Endothelial cell of umbilical vein (primary cell): Measurements from ENCODE around the gene MAGI1. TPM values are rescaled to one million over a fixed set of nuclear protein-coding genes. Genes with fewer than 3 reads are reported as not detected.

Experiments
- BruUV-seq: library from RNA; stranded (reverse); fragments of 400-500 nt; replicated peaks from 2 replicates; lab custom pipeline; 2021; lab: Mats Ljungman, UMichigan
- CTCF ChIA-PET: fragments of 300-600, 350-600 bp; sonication (Branson Sonifier 250); formaldehyde crosslinking; loops from one replicate; lab custom pipeline; 2021; ENCODE audit warnings: antibody characterized with exemption, inconsistent platforms; lab: Charles Lee
- POLR2A ChIA-PET: fragments of 300-600, 350-600 bp; sonication (Branson Sonifier 250); formaldehyde crosslinking; loops from one replicate; lab custom pipeline; 2021; ENCODE audit warnings: antibody characterized with exemption, inconsistent platforms; lab: Charles Lee
- DNase-seq: peaks from one replicate; pipeline ENCODE4 v3.0.0-alpha.2; 2011; ENCODE audit warnings: low read depth, low spot score
- FAIRE-seq: peaks from 2 replicates; lab custom pipeline; 2011; peaks lifted over from hg19 to GRCh38; lab: Jason Lieb, UNC
- H2AFZ ChIP-seq: 2 replicates; pipeline ENCODE4 v1.6.0; 2012; ENCODE audit warnings: low read depth, low read length, control low read depth, inconsistent platforms
- H3K27ac ChIP-seq: 2 replicates; pipeline ENCODE4 v1.5.1; 2011; ENCODE audit warnings: low read depth, mild to moderate bottlenecking, control low read depth, low read length, moderate library complexity; ENCODE audit not compliant: insufficient read depth
- H3K27me3 ChIP-seq, 2 experiments: 2 replicates each; pipeline versions ENCODE4 v1.6.0 to v1.6.1; 2011; ENCODE audit warnings: low read length in 2 of 2, mixed read lengths in 1 of 2; ENCODE audit not compliant: control insufficient read depth in 2 of 2, insufficient read depth in 2 of 2
- H3K36me3 ChIP-seq, 2 experiments: 2 replicates in 1 of 2; 3 replicates in 1 of 2; pipeline ENCODE4 v1.5.1; 2011; ENCODE audit warnings: low read length in 2 of 2, mild to moderate bottlenecking in 1 of 2, moderate library complexity in 1 of 2; ENCODE audit not compliant: control insufficient read depth in 2 of 2, insufficient read depth in 2 of 2; ENCODE audit errors: extremely low read depth in 1 of 2
- H3K4me1 ChIP-seq: 3 replicates; pipeline ENCODE4 v1.5.1; 2011; ENCODE audit warnings: mild to moderate bottlenecking, low read length; ENCODE audit not compliant: control insufficient read depth, insufficient read depth; ENCODE audit errors: extremely low read depth
- H3K4me2 ChIP-seq: 2 replicates; pipeline ENCODE4 v1.6.1; 2011; ENCODE audit warnings: low read length, control low read depth, mixed read lengths; ENCODE audit not compliant: insufficient read depth
- H3K4me3 ChIP-seq, 3 experiments: fragments of 200-600 bp in 1 of 3; sonication (generic), shearing (Covaris generic) in 1 of 3; replicated peaks in 1 of 3; 2 replicates each; pipeline ENCODE4 v1.5.1; 2011 to 2016; ENCODE audit warnings: control low read depth in 3 of 3, low read length in 3 of 3, mild to moderate bottlenecking in 2 of 3, inconsistent platforms in 1 of 3, low read depth in 1 of 3, moderate library complexity in 1 of 3; ENCODE audit not compliant: insufficient read depth in 1 of 3
- H3K79me2 ChIP-seq: 2 replicates; pipeline ENCODE4 v1.6.0; 2012; ENCODE audit warnings: low read length, inconsistent platforms; ENCODE audit not compliant: control insufficient read depth, insufficient read depth
- H3K9ac ChIP-seq: replicated peaks from 2 replicates; pipeline ENCODE3; 2011; ENCODE audit warnings: low read length, control low read depth; ENCODE audit not compliant: insufficient read depth; ENCODE audit errors: extremely low read depth
- H3K9me1 ChIP-seq: replicated peaks from 3 replicates; pipeline ENCODE4 v1.6.0; 2011; ENCODE audit warnings: mild to moderate bottlenecking, low read length; ENCODE audit not compliant: control insufficient read depth, insufficient read depth; ENCODE audit errors: extremely low read depth
- H3K9me3 ChIP-seq: replicated peaks from 2 replicates; pipeline ENCODE4 v1.5.1; 2012; ENCODE audit warnings: low read length, inconsistent platforms; ENCODE audit not compliant: control insufficient read depth, insufficient read depth
- H4K20me1 ChIP-seq: replicated peaks from 2 replicates; pipeline ENCODE3; 2011; ENCODE audit warnings: mild to moderate bottlenecking, low read length; ENCODE audit not compliant: control insufficient read depth, insufficient read depth; ENCODE audit errors: extremely low read depth
- EZH2 ChIP-seq: IDR thresholded peaks from 2 replicates; pipeline ENCODE4 v1.6.1; 2012; ENCODE audit warnings: borderline replicate concordance, low read depth, mild to moderate bottlenecking, moderate library complexity, low read length, inconsistent platforms; ENCODE audit not compliant: severe bottlenecking
- GATA2 ChIP-seq: IDR thresholded peaks from 2 replicates; pipeline ENCODE4 v1.7.0; 2011; ENCODE audit warnings: low read depth, mild to moderate bottlenecking, moderate library complexity, mixed read lengths, low read length; ENCODE audit not compliant: insufficient read length, insufficient read depth
- MYC ChIP-seq: IDR thresholded peaks from one replicate; pipeline ENCODE4 v1.6.1; 2011; ENCODE audit warnings: mild to moderate bottlenecking, low read depth, low read length
- POLR2A ChIP-seq: IDR thresholded peaks from 2 replicates; pipeline ENCODE4 v1.6.1; 2012; ENCODE audit warnings: low read depth, mild to moderate bottlenecking, control low read depth, low read length
- POLR2AphosphoS5 ChIP-seq: IDR thresholded peaks from 2 replicates; pipeline ENCODE4 v1.6.1; 2012; ENCODE audit warnings: low read depth, mild to moderate bottlenecking, control low read depth, low read length, moderate library complexity; ENCODE audit not compliant: insufficient read depth
- dilution Hi-C: fragments of 300-500 bp; cut with MboI; formaldehyde crosslinking; loops from one replicate; pipeline ENCODE4 v1.15.0; 2019; ENCODE audit warnings: low sequenced_read_pairs; ENCODE audit not compliant: extremely low pct_ligation_motif_present
- intact Hi-C: fragments of 100-400 bp; cut with micrococcal nuclease; formaldehyde crosslinking; loops from one replicate; pipeline ENCODE4 v1.10.0; 2022
- polyA plus RNA-seq, 4 experiments: library from polyadenylated mRNA; depleted of rRNA in 3 of 4; stranded (reverse) in 3 of 4; unstranded in 1 of 4; fragments of >200 nt; gene quantifications; 2 replicates each; pipeline versions ENCODE4 v1.2.1 to v1.2.3, GENCODE V29; 2011 to 2012; ENCODE audit warnings: missing spikeins in 1 of 4
- total RNA-seq: library from RNA; stranded (reverse); gene quantifications from 2 replicates; pipeline ENCODE4 v1.2.3, GENCODE V29; 2021
- TF ChIP-seq, protein P1 (sequence below): IDR thresholded peaks from 2 replicates; pipeline ENCODE4 v1.6.1; 2011; ENCODE audit not compliant: insufficient read depth, insufficient read length
- TF ChIP-seq, protein P2 (sequence below), 2 donors: IDR thresholded peaks; 1 replicate in 1 of 2; 2 replicates in 1 of 2; pipeline ENCODE4 v1.5.1; 2011; ENCODE audit warnings: low read length in 2 of 2, mild to moderate bottlenecking in 2 of 2, moderate library complexity in 2 of 2, control low read depth in 1 of 2, inconsistent platforms in 1 of 2, low read depth in 1 of 2; ENCODE audit not compliant: insufficient read depth in 1 of 2; ENCODE audit errors: extremely low read depth in 1 of 2

The MAGI1 gene
- total and polyA plus RNA-seq, 2 donors (not counting 3 experiments of a cell fraction or from before 2014, with no cell fraction given): 10.1 to 47.9 TPM

DNA sequence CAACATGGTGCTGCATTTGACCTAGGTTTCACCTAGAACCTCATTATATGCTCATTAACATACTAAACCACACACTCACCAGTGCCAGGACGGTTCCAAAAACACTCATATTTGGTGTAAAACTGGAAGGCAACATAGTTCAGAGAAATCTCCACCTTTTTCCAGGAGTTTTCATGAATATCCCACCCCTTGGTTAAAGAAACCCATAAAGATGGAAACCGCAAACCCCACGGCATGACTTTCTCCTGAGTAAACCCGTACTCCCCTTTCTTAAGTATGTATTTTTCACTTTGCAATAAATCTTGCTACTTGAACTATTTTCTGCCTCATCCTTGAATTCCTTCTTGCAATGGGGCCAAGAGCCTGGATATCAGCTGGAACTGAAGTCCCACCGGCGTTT is 379.3 kb downstream of the MAGI1 start:
- no peaks in the 10 kb centered on the region for H3K4me1 ChIP-seq

More for the DNA sequence above, 379.3 kb downstream of the MAGI1 start:
- H3K36me3 ChIP-seq: no peaks in the 10 kb centered on the region
- H3K79me2 ChIP-seq: no peaks in the 10 kb centered on the region
- ChIA-PET CTCF (no interaction called here), POLR2A (no interaction called here)
- TF ChIP-seq MYC (no peak), EZH2 (no peak), POLR2A (no peak), POLR2AphosphoS5 (no peak), GATA2 (no peak)
- TF ChIP-seq, protein P1, sequence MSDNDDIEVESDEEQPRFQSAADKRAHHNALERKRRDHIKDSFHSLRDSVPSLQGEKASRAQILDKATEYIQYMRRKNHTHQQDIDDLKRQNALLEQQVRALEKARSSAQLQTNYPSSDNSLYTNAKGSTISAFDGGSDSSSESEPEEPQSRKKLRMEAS: no peak
- TF ChIP-seq, protein P2, sequence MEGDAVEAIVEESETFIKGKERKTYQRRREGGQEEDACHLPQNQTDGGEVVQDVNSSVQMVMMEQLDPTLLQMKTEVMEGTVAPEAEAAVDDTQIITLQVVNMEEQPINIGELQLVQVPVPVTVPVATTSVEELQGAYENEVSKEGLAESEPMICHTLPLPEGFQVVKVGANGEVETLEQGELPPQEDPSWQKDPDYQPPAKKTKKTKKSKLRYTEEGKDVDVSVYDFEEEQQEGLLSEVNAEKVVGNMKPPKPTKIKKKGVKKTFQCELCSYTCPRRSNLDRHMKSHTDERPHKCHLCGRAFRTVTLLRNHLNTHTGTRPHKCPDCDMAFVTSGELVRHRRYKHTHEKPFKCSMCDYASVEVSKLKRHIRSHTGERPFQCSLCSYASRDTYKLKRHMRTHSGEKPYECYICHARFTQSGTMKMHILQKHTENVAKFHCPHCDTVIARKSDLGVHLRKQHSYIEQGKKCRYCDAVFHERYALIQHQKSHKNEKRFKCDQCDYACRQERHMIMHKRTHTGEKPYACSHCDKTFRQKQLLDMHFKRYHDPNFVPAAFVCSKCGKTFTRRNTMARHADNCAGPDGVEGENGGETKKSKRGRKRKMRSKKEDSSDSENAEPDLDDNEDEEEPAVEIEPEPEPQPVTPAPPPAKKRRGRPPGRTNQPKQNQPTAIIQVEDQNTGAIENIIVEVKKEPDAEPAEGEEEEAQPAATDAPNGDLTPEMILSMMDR (IDR thresholded peaks at IDR 0.05; ENCODE audit: extremely low read depth in 1 of 2, insufficient read depth in 1 of 2, low read depth in 1 of 2, low read length in 2 of 2): no peak
- BruUV-seq: no TSS peak
- FAIRE-seq (no peak), DNase-seq (no peak)
- H3K4me2 ChIP-seq: no peak overlapping the region
- no peak overlapping the region for H2AFZ ChIP-seq
- dilution Hi-C loops: no loop called here
- no peak overlapping the region for H3K27ac ChIP-seq
- no peaks in the 10 kb centered on the region for H3K9me1 ChIP-seq
- H3K4me3 ChIP-seq: no peak overlapping the region
- intact Hi-C loops: no loop called here
- no peaks in the 10 kb centered on the region for H4K20me1 ChIP-seq
- no peaks in the 10 kb centered on the region for H3K27me3 ChIP-seq
- no peaks in the 10 kb centered on the region for H3K9me3 ChIP-seq
- H3K9ac ChIP-seq: no peak overlapping the region
